PC-3 (cell line): ENCODE results near the gene DCP1B. TPM values are rescaled to one million over a fixed set of nuclear protein-coding genes. Genes with fewer than 3 reads are reported as not detected.

Experiments
- ATAC-seq: fragments of 200-7000 bp; cut with Tn5 transposase; 2 replicates; pipeline ENCODE4 v1.9.1; 2020; ENCODE audit warnings: mild to moderate bottlenecking, moderate library complexity
- BruUV-seq: library from RNA; stranded (reverse); fragments of 400-500 nt; replicated peaks from 2 replicates; lab custom pipeline; 2021; lab: Mats Ljungman, UMichigan
- CTCF ChIA-PET: fragments of 300-600 bp; sonication (Branson Sonifier 250); formaldehyde crosslinking; loops from one replicate; lab custom pipeline; 2022; ENCODE audit warnings: antibody characterized with exemption; lab: Charles Lee
- POLR2A ChIA-PET: fragments of 300-600 bp; sonication (Branson Sonifier 250); formaldehyde crosslinking; loops from one replicate; lab custom pipeline; 2022; ENCODE audit warnings: antibody characterized with exemption; ENCODE audit not compliant: unreplicated experiment; lab: Charles Lee
- DNase-seq: peaks from one replicate; pipeline ENCODE4 v3.0.0-alpha.2; 2015
- H2AFZ ChIP-seq: fragments of 300-600 bp; sonication (generic); 2 replicates; pipeline ENCODE4 v1.6.0; 2016; ENCODE audit warnings: antibody characterized with exemption, low read length
- H3F3A ChIP-seq: fragments of 300-600 bp; sonication (generic); one replicate; pipeline ENCODE4 v1.6.0; 2017; ENCODE audit warnings: antibody characterized with exemption, low read length, control low read depth, mild to moderate bottlenecking; ENCODE audit not compliant: unreplicated experiment
- H3K27ac ChIP-seq: fragments of 300-600 bp; sonication (generic); 2 replicates; pipeline ENCODE4 v1.5.1; 2016; ENCODE audit warnings: mild to moderate bottlenecking, low read length
- H3K27me3 ChIP-seq: fragments of 300-600 bp; sonication (generic); 2 replicates; pipeline ENCODE4 v1.6.1; 2016; ENCODE audit warnings: low read length, mixed read lengths
- H3K36me3 ChIP-seq: fragments of 300-600 bp; sonication (generic); 2 replicates; pipeline ENCODE4 v1.6.1; 2016; ENCODE audit warnings: low read depth, mixed run types, low read length, mixed read lengths
- H3K4me1 ChIP-seq: fragments of 300-600 bp; sonication (generic); 2 replicates; pipeline ENCODE4 v1.5.1; 2016; ENCODE audit warnings: low read length; ENCODE audit not compliant: insufficient read depth
- H3K4me2 ChIP-seq: fragments of 300-600 bp; sonication (generic); 2 replicates; pipeline ENCODE4 v1.6.0; 2016; ENCODE audit warnings: low read length
- H3K4me3 ChIP-seq: fragments of 300-600 bp; sonication (generic); 2 replicates; pipeline ENCODE4 v1.5.1; 2016; ENCODE audit warnings: mild to moderate bottlenecking, low read length, mixed read lengths
- H3K79me2 ChIP-seq: fragments of 300-600 bp; sonication (generic); 2 replicates; pipeline ENCODE4 v1.6.1; 2017; ENCODE audit warnings: low read length, mixed read lengths
- H3K9ac ChIP-seq: fragments of 300-600 bp; sonication (generic); 2 replicates; pipeline ENCODE4 v1.6.0; 2016; ENCODE audit warnings: mild to moderate bottlenecking, low read length
- H3K9me2 ChIP-seq: fragments of 300-600 bp; sonication (generic); replicated peaks from 2 replicates; pipeline ENCODE4 v1.6.1; 2016; ENCODE audit warnings: mixed run types, low read length, mixed read lengths
- H3K9me3 ChIP-seq: fragments of 300-600 bp; sonication (generic); 2 replicates; pipeline ENCODE4 v1.6.1; 2016; ENCODE audit warnings: low read length, mixed read lengths
- H4K20me1 ChIP-seq: fragments of 300-600 bp; sonication (generic); 2 replicates; pipeline ENCODE4 v1.6.1; 2016; ENCODE audit warnings: low read length, mixed read lengths
- CTCF ChIP-seq: fragments of 300-600 bp; sonication (generic); conservative IDR thresholded peaks from 2 replicates; pipeline ENCODE4 v1.5.1; 2017; ENCODE audit warnings: antibody characterized with exemption, low read depth, mild to moderate bottlenecking, low read length
- EZH2 ChIP-seq: fragments of 300-600 bp; sonication (generic); IDR thresholded peaks from one replicate; pipeline ENCODE4 v1.6.1; 2017; ENCODE audit warnings: antibody characterized with exemption, mild to moderate bottlenecking, low read length; ENCODE audit not compliant: unreplicated experiment
- EZH2phosphoT487 ChIP-seq: fragments of 300-600 bp; sonication (generic); IDR thresholded peaks from 2 replicates; pipeline ENCODE4 v1.6.1; 2018; ENCODE audit warnings: mild to moderate bottlenecking, antibody characterized with exemption, low read length, borderline replicate concordance
- intact Hi-C: fragments of 100-400 bp; cut with micrococcal nuclease; formaldehyde crosslinking; loops from 2 replicates; pipeline ENCODE4 v1.9.0; 2023
- total RNA-seq: library from RNA; depleted of rRNA; stranded (reverse); fragments of >200 nt; gene quantifications from 2 replicates; pipeline ENCODE4 v1.2.3, GENCODE V29; 2014

The DCP1B gene
- total RNA-seq, 1 experiment from 2014 or later: 4.9 TPM

- peaks cover 4% of the 10 kb centered on the region for H3F3A ChIP-seq
- peaks cover 20% of the 10 kb centered on the region for H3K4me1 ChIP-seq
- 0 out of 2 replicates have a peak, but pooled peaks cover 3% of the 10 kb centered on the region for H3K36me3 ChIP-seq
- peak overlapping the region; percentile 87 for H3K27ac ChIP-seq
- H3K9me3 ChIP-seq: no peaks in the 10 kb centered on the region
- peaks cover 3% of the 10 kb centered on the region; the same call in 1 of the 2 replicates for H4K20me1 ChIP-seq
- no peak for ATAC-seq
- H3K9ac ChIP-seq: no peak overlapping the region
- H3K27me3 ChIP-seq: no peaks in the 10 kb centered on the region
- DNase-seq: no peak
- peak overlapping the region; percentile 16 for H3K4me2 ChIP-seq
- TF ChIP-seq EZH2: no peak
- TF ChIP-seq CTCF: no peak
- TF ChIP-seq EZH2phosphoT487: no peak
- H2AFZ ChIP-seq: no peak overlapping the region
- no peaks in the 10 kb centered on the region for H3K79me2 ChIP-seq
- no peak overlapping the region for H3K4me3 ChIP-seq
- H3K9me2 ChIP-seq: no peaks in the 10 kb centered on the region
- intact Hi-C loops: no loop called here
- CTCF ChIA-PET: interaction anchor here (0.6 kb wide), 1 partner anchor 104 kb away, joined by 4 read pairs; no protein-coding TSS in a partner anchor
- POLR2A ChIA-PET: no interaction called here
- no TSS peak for BruUV-seq
Observed at GRCh38 chr12:1994429-1995143, 9.7 kb downstream of the DCP1B start.

- POLR2A ChIA-PET: no interaction called here
- ATAC-seq: peak; percentile 78
- intact Hi-C loops: no loop called here
- peak; percentile 46 for DNase-seq
- H3K4me2 ChIP-seq: peak overlapping the region; percentile 16
- H2AFZ ChIP-seq: no peak overlapping the region
- CTCF ChIA-PET: interaction anchor here (0.6 kb wide), 1 partner anchor 105 kb away, joined by 4 read pairs; no protein-coding TSS in a partner anchor
- TF ChIP-seq CTCF: no peak
- no peak for TF ChIP-seq EZH2phosphoT487
- TF ChIP-seq EZH2: no peak
- H3F3A ChIP-seq: peaks cover 4% of the 10 kb centered on the region
- H3K4me3 ChIP-seq: no peak overlapping the region
- no TSS peak for BruUV-seq
- no peaks in the 10 kb centered on the region for H3K27me3 ChIP-seq
- no peaks in the 10 kb centered on the region for H3K79me2 ChIP-seq
- 0 out of 2 replicates have a peak, but pooled peaks cover 3% of the 10 kb centered on the region for H3K36me3 ChIP-seq
- H3K9me3 ChIP-seq: no peaks in the 10 kb centered on the region
- H3K9me2 ChIP-seq: no peaks in the 10 kb centered on the region
- H3K27ac ChIP-seq: peak overlapping the region; percentile 87
- H4K20me1 ChIP-seq: peaks cover 3% of the 10 kb centered on the region; the same call in 1 of the 2 replicates
- H3K9ac ChIP-seq: peak overlapping the region; percentile 41; the same call in 1 of the 2 replicates
- peaks cover 20% of the 10 kb centered on the region for H3K4me1 ChIP-seq
Observed at GRCh38 chr12:1993871-1994371, 10.3 kb downstream of the DCP1B start.
